ENCODE measurements around the gene CNIH4.
A peak's percentile ranks its signal among the peaks of the same experiment; 100 is the strongest.
"Not testable (repeated sequence)": the region's sequence is repeated elsewhere in the genome, so short reads cannot be mapped to it uniquely, and the experiment has no call there.

CNIH4 gene

GRCh38 chr1:224404916-224405603 is 48.4 kb downstream of the CNIH4 start:
- no peak for DNase-seq

DNA sequence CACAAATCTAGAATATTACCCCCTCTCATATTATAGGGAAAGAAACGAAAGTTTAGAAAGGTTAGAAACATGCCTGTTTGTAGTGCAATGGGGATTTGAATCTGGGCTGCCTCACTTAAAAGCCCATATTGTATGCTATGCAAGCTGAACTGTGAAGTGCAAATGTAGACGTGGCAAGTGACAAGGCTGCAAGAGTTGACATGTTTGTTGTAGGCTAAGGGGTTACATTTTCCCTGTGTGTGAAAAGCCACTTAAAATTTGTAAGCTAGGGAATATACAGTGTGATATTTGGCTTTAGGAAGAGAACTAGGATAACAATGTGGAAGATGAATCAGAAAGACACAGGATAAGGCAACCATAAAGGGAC is 48.9 kb downstream of the CNIH4 start:
- no peak for DNase-seq

DNA sequence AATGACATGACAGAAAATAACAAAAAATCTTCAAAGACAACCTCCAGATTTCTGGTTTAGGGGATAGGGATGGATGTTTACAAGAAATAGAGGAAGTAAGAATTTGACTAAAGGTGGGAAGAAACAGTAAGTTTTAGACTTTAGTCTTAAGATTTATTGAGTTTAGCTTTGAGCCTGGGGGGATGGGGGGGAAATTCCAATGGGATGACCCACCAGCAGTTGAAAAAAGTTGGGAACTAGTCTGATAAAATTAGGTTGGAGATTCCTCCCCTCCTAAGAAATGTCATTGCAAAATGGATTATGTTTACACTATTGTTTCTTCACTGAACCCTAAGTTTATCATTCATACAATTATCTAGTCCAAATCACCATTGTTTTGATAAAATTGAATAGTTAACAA is 49.5 kb downstream of the CNIH4 start:
- DNase-seq, result peak; percentile 11

- DNase-seq, result no peak
These were observed 51.1 kb downstream of the CNIH4 start for GRCh38 chr1:224407571-224408293.

DNA sequence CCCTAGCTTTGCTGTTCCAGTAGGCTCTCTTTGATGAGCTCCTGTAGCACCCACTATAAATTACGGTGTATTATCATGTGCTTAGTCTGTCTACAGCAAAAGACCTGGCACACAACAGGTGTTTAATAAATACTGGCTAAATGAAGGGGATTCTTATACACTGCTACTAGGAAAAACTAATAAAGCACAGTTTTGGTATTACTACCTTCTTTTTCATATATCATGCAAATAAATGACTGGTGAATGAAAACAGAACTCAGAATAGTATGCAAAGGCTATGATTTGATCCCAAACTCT is 51.6 kb downstream of the CNIH4 start:
- DNase-seq, result no peak

DNA sequence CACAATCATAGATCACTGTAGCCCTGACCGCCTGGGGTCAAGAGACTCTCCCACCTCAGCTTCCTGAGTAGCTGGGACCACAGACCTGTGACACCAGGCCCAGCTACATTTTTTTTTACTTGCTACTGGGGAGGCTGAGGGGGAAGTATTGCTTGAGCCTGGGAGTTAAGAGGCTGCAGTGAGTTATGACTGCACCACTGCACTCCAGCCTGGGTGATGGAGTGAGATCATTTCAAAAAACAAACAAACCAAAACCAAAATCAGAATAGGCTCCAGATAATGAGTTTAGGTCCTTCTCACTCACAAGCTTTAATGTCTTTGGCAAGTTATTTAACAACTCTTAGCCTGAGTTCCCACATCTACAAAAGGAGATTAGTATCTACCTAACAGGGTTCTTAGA is 55.1 kb downstream of the CNIH4 start:
- no peak for DNase-seq

- DNase-seq, result no peak
These were observed 63.4 kb downstream of the CNIH4 start for GRCh38 chr1:224420106-224420505.

DNA sequence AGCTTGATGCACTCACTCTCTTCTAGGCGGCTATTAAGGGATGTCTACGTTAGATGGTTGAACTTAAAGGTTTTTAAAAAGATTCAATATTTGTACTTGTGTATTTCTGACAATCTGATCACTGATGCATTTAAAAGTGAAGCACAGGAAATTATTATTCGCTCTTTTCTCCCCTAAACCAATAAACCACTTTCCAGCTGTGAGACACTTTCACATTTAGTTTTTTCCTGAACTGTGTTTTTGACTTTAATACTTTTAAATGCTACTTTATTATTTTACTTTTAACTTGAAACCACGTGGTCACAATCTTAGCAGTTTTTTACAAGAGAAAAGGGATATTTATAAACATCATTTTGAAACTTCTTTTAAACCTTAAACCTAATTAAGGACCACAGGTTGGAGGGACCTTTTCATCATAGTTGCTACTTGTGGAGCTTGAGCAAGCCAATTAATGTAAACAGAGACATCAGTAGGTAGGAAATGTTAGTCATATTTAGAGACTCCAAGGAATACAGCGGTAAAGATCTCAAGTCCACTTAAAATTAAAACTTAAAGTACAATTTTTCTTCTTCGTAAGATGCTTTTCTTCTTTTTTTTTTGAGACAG is 68.7 kb downstream of the CNIH4 start:
- no peak for DNase-seq

- not testable (repeated sequence) for DNase-seq
These were observed 70.2 kb downstream of the CNIH4 start for GRCh38 chr1:224426869-224427268.

- DNase-seq, result peak; percentile 88
These were observed 70.7 kb downstream of the CNIH4 start for GRCh38 chr1:224427346-224427745.

- DNase-seq, result not testable (repeated sequence)
These were observed 72.0 kb downstream of the CNIH4 start for GRCh38 chr1:224428713-224429112.
